Colonic mucosa (tissue), 4 donors: ENCODE measurements around the gene FEZF2. TPM values are rescaled to one million over a fixed set of nuclear protein-coding genes. Genes with fewer than 3 reads are reported as not detected.

ENCODE experiments used
- DNase-seq: peaks from one replicate; pipeline ENCODE4 v3.0.0-alpha.2; 2020
- H3K27ac ChIP-seq: fragments of 200-600 bp; one replicate; pipeline ENCODE4 v1.8.0; 2021
- H3K27me3 ChIP-seq: fragments of 200-600 bp; one replicate; pipeline ENCODE4 v1.8.0; 2021
- H3K36me3 ChIP-seq: fragments of 200-600 bp; one replicate; pipeline ENCODE4 v1.8.0; 2021
- H3K4me1 ChIP-seq: fragments of 200-600 bp; one replicate; pipeline ENCODE4 v1.8.0; 2021; ENCODE audit warnings: mild to moderate bottlenecking
- H3K4me3 ChIP-seq: fragments of 200-600 bp; one replicate; pipeline ENCODE4 v1.8.0; 2021
- H3K9ac ChIP-seq, 2 donors: one replicate each; pipeline ENCODE4 v1.7.0; 2013; ENCODE audit warnings: control low read depth in 2 of 2, low read depth in 2 of 2, low read length in 2 of 2
- H3K9me3 ChIP-seq: fragments of 200-600 bp; one replicate; pipeline ENCODE4 v1.8.0; 2021
- intact Hi-C: fragments of 100-400 bp; cut with DNase I; formaldehyde crosslinking; loops from one replicate; pipeline ENCODE4 v1.14.1; 2022
- total RNA-seq, 2 donors: library from RNA; stranded (reverse); fragmentation: NEBNext Ultra II Directional in 1 of 2; extraction: Animal tissue kit (Norgen Biotek cat#: 25700) in 1 of 2; gene quantifications; one replicate each; pipeline ENCODE4 v1.2.1, GENCODE V29; 2021
- TF ChIP-seq, protein P1 (sequence below): fragments of 200-600 bp; IDR thresholded peaks from one replicate; pipeline ENCODE4 v1.8.0; 2022; ENCODE audit warnings: antibody characterized with exemption, mild to moderate bottlenecking
- donor health status: healthy.
- donor health status: DM: no; HTN: no; CAD: no.
- donor health status: DM: no; HTN: no; CAD: no.

FEZF2 gene
- total RNA-seq, 2 donors from 2014 or later, result not detected

- no peak overlapping the region for H3K4me3 ChIP-seq
These were observed 474 bp upstream of the FEZF2 start for GRCh38 chr3:62373714-62374333.

GRCh38 chr3:62372621-62373041, 719 bp downstream of the FEZF2 start:
- no peak for DNase-seq
- no peak overlapping the region for H3K27ac ChIP-seq

More at GRCh38 chr3:62373714-62374333, 474 bp upstream of the FEZF2 start:
- H3K27me3 ChIP-seq, result peaks cover 92% of the 10 kb centered on the region
- no peak overlapping the region for H3K9ac ChIP-seq
- H3K4me1 ChIP-seq, result no peaks in the 10 kb centered on the region
- H3K36me3 ChIP-seq, result no peaks in the 10 kb centered on the region
- DNase-seq, result no peak
- TF ChIP-seq, protein P1, sequence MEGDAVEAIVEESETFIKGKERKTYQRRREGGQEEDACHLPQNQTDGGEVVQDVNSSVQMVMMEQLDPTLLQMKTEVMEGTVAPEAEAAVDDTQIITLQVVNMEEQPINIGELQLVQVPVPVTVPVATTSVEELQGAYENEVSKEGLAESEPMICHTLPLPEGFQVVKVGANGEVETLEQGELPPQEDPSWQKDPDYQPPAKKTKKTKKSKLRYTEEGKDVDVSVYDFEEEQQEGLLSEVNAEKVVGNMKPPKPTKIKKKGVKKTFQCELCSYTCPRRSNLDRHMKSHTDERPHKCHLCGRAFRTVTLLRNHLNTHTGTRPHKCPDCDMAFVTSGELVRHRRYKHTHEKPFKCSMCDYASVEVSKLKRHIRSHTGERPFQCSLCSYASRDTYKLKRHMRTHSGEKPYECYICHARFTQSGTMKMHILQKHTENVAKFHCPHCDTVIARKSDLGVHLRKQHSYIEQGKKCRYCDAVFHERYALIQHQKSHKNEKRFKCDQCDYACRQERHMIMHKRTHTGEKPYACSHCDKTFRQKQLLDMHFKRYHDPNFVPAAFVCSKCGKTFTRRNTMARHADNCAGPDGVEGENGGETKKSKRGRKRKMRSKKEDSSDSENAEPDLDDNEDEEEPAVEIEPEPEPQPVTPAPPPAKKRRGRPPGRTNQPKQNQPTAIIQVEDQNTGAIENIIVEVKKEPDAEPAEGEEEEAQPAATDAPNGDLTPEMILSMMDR, result no peak
- intact Hi-C loops, result no loop called here
- H3K9me3 ChIP-seq, result no peaks in the 10 kb centered on the region
- no peak overlapping the region for H3K27ac ChIP-seq

GRCh38 chr3:62371720-62372591, 1.4 kb downstream of the FEZF2 start:
- Histone ChIP-seq H3K36me3 (no peaks in the 10 kb centered on the region), H3K9me3 (no peaks in the 10 kb centered on the region), H3K27ac (no peak overlapping the region), H3K27me3 (peaks cover 95% of the 10 kb centered on the region), H3K4me3 (no peak overlapping the region), H3K9ac (no peak overlapping the region), H3K4me1 (no peaks in the 10 kb centered on the region)
- TF ChIP-seq, protein P1, result no peak
- intact Hi-C loops, result no loop called here
- DNase-seq, result no peak

More at GRCh38 chr3:62372621-62373041, 719 bp downstream of the FEZF2 start:
- H3K9ac ChIP-seq, result no peak overlapping the region
- no peaks in the 10 kb centered on the region for H3K9me3 ChIP-seq
- no peak overlapping the region for H3K4me3 ChIP-seq
- no peaks in the 10 kb centered on the region for H3K4me1 ChIP-seq
- intact Hi-C loops, result no loop called here
- peaks cover 95% of the 10 kb centered on the region for H3K27me3 ChIP-seq
- no peaks in the 10 kb centered on the region for H3K36me3 ChIP-seq
- TF ChIP-seq, protein P1, result no peak

DNA sequence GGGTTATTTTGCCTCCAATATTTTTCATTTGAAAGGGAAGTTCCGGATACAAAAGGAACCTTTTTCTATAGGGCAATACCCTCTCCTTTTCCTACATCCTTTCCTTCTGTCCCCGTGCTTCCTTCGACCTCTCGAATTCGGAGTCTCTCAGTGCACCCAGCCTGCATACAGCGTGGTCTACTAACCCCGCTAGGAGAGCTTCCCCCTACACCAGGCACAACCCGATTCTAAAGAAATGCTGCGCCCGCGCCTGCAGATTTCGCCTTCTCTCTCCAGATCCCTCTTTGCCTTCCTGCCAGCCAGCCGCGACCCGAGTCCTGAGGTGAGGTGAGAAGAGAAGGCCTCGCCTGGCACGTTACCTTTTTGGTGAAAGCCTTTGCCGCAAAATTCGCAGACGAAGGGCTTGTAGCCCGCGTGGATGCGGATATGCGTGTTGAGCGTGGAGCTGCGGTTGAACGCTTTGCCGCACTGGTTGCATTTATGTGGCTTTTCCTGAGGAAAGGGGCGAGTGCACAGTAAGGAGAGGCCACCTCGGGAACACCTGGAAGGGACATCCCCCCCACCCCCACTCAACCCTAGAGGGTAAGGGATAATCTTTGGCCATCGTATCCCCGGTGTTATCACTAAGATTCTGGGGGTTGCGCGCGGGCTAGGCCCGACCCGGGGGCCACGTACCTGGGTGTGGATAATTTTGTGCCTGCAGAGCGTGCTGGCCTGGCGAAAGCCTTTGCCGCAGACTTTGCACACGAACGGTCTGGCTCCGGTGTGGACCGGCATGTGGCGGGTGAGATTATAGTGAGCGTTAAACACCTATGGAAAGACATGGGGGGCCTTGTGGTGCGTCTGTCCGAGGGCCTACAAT, 2.3 kb downstream of the FEZF2 start:
- DNase-seq, result no peak
- Histone ChIP-seq H3K27ac (no peak overlapping the region), H3K9ac (no peak overlapping the region), H3K27me3 (peaks cover 95% of the 10 kb centered on the region), H3K36me3 (no peaks in the 10 kb centered on the region), H3K4me3 (no peak overlapping the region), H3K4me1 (no peaks in the 10 kb centered on the region), H3K9me3 (no peaks in the 10 kb centered on the region)
- intact Hi-C loops, result no loop called here
- TF ChIP-seq, protein P1, result no peak
